Right ventricle myocardium superior (tissue), 1 donor: ENCODE measurements around the gene FXYD6. TPM values are rescaled to one million over a fixed set of nuclear protein-coding genes. Genes with fewer than 3 reads are reported as not detected.

Experiments used
- ATAC-seq: fragments of 200-7000 bp; cut with Tn5 transposase; one replicate; pipeline ENCODE4 v1.9.1; 2020; ENCODE audit warnings: mild to moderate bottlenecking; ENCODE audit not compliant: poor library complexity
- DNase-seq: peaks from one replicate; pipeline ENCODE4 v3.0.0-alpha.2; 2020
- intact Hi-C: fragments of 100-400 bp; cut with DNase I; formaldehyde crosslinking; loops from one replicate; pipeline ENCODE4 v1.11.2; 2022
- total RNA-seq: library from RNA; stranded (reverse); fragmentation: NEBNext Ultra II Directional; extraction: Animal tissue kit (Norgen Biotek cat#: 25700); gene quantifications from one replicate; pipeline ENCODE4 v1.2.1, GENCODE V29; 2021
- donor health status: DM: no; HTN: yes; CAD: no; lungs with severe emphysema.

Gene FXYD6
- total RNA-seq, 1 donor from 2014 or later, result 34.6 TPM

- DNase-seq (no peak), ATAC-seq (no peak)
- intact Hi-C loops, result no loop called here
Measured at GRCh38 chr11:117838901-117839300, 37.6 kb downstream of the FXYD6 start.

GRCh38 chr11:117837791-117838190 lies 38.7 kb downstream of the FXYD6 start:
- ATAC-seq (no peak), DNase-seq (no peak)
- intact Hi-C loops, result no loop called here

GRCh38 chr11:117837070-117837776 lies 39.2 kb downstream of the FXYD6 start:
- intact Hi-C loops, result no loop called here
- DNase-seq (peak; percentile 29), ATAC-seq (no peak)

- ATAC-seq (peak; percentile 26), DNase-seq (peak; percentile 27)
- intact Hi-C loops, result no loop called here
Measured at GRCh38 chr11:117836077-117836960, 40.1 kb downstream of the FXYD6 start.

GRCh38 chr11:117835576-117835975 lies 40.9 kb downstream of the FXYD6 start:
- DNase-seq, result no peak
- intact Hi-C loops, result no loop called here
- ATAC-seq, result no peak

- no peak for ATAC-seq
- intact Hi-C loops, result no loop called here
- DNase-seq, result peak; percentile 13
Measured at GRCh38 chr11:117834838-117835443, 41.5 kb downstream of the FXYD6 start.

GRCh38 chr11:117834068-117834810 lies 42.2 kb downstream of the FXYD6 start:
- DNase-seq (no peak), ATAC-seq (no peak)
- intact Hi-C loops, result no loop called here

- DNase-seq (peak; percentile 43), ATAC-seq (peak; percentile 50)
- intact Hi-C loops, result no loop called here
Measured at GRCh38 chr11:117833401-117833891, 43.0 kb downstream of the FXYD6 start.

- intact Hi-C loops, result no loop called here
- DNase-seq (peak; percentile 17), ATAC-seq (no peak)
Measured at GRCh38 chr11:117832511-117832910, 43.9 kb downstream of the FXYD6 start.

- DNase-seq, result peak; percentile 23
- no peak for ATAC-seq
- intact Hi-C loops, result no loop called here
Measured at GRCh38 chr11:117831661-117832415, 44.6 kb downstream of the FXYD6 start.

GRCh38 chr11:117830674-117831351 lies 45.6 kb downstream of the FXYD6 start:
- intact Hi-C loops, result no loop called here

GRCh38 chr11:117830072-117830471 lies 46.4 kb downstream of the FXYD6 start:
- no peak for ATAC-seq
- no peak for DNase-seq
- intact Hi-C loops, result no loop called here

More at GRCh38 chr11:117830674-117831351, 45.6 kb downstream of the FXYD6 start:
- ATAC-seq (no peak), DNase-seq (peak; percentile 14)

GRCh38 chr11:117829369-117829725 lies 47.1 kb downstream of the FXYD6 start:
- intact Hi-C loops, result no loop called here
- ATAC-seq (no peak), DNase-seq (no peak)

- ATAC-seq, result peak; percentile 13
- intact Hi-C loops, result no loop called here
- DNase-seq, result peak; percentile 69
Measured at GRCh38 chr11:117828611-117829368, 47.7 kb downstream of the FXYD6 start.

- ATAC-seq, result no peak
- no peak for DNase-seq
- intact Hi-C loops, result no loop called here
Measured at GRCh38 chr11:117827521-117828511, 48.6 kb downstream of the FXYD6 start.

GRCh38 chr11:117826832-117827231 lies 49.6 kb downstream of the FXYD6 start:
- ATAC-seq (no peak), DNase-seq (no peak)
- intact Hi-C loops, result no loop called here
